ACC112 (cell line): Measurements from ENCODE around the gene CLCN5.

ENCODE experiments used
- H2AFZ ChIP-seq: fragments of 200-600 bp; sonication (generic); one replicate; pipeline ENCODE4 v1.6.0; 2017; ENCODE audit warnings: antibody characterized with exemption, low read length; ENCODE audit not compliant: unreplicated experiment
- H3K27ac ChIP-seq: fragments of 200-600 bp; sonication (generic); 2 replicates; pipeline ENCODE4 v1.5.1; 2014; ENCODE audit warnings: low read depth, mild to moderate bottlenecking, antibody characterized with exemption, low read length, moderate library complexity
- H3K27me3 ChIP-seq: fragments of 200-600 bp; sonication (generic); 2 replicates; pipeline ENCODE4 v1.6.1; 2014; ENCODE audit warnings: mild to moderate bottlenecking, antibody characterized with exemption, low read length, moderate library complexity, mixed read lengths; ENCODE audit not compliant: insufficient read depth
- H3K36me3 ChIP-seq: fragments of 200-600 bp; sonication (generic); 2 replicates; pipeline ENCODE4 v1.6.1; 2016; ENCODE audit warnings: mild to moderate bottlenecking, antibody characterized with exemption, low read length, moderate library complexity, mixed read lengths; ENCODE audit not compliant: insufficient read depth
- H3K4me1 ChIP-seq: fragments of 200-600 bp; sonication (generic); one replicate; pipeline ENCODE4 v1.6.1; 2016; ENCODE audit warnings: low read length, mixed read lengths; ENCODE audit not compliant: insufficient read depth, unreplicated experiment, control insufficient read depth
- H3K4me3 ChIP-seq: fragments of 200-600 bp; sonication (generic); 2 replicates; pipeline ENCODE4 v1.5.1; 2014; ENCODE audit warnings: mild to moderate bottlenecking, low read depth, low read length
- H3K79me2 ChIP-seq: fragments of 200-600 bp; sonication (generic); one replicate; pipeline ENCODE4 v1.6.0; 2016; ENCODE audit warnings: low read length; ENCODE audit not compliant: control insufficient read depth, unreplicated experiment, insufficient read depth

Gene CLCN5

DNA sequence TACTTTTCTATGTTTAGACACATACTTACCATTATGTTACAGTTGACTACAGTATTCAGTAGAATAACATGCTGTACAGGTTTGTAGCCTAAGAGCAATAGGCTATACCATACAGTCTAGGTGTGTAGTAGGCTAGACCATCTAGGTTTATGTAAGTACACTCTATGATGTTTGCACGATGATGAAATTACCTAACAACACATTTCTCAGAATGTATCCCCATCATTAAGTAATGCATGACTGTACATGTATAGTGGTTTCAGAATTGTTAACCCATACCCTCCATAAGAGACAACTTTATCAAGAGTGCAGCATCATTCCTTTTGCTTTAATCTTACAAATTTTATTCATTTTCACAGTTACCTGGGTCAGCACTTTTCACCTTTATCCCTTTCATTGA is 126.8 kb downstream of the CLCN5 start:
- Histone ChIP-seq H3K27ac (no peak overlapping the region), H3K4me3 (no peak overlapping the region), H2AFZ (no peak overlapping the region), H3K36me3 (no peaks in the 10 kb centered on the region), H3K4me1 (no peaks in the 10 kb centered on the region), H3K27me3 (no peaks in the 10 kb centered on the region), H3K79me2 (no peaks in the 10 kb centered on the region)

DNA sequence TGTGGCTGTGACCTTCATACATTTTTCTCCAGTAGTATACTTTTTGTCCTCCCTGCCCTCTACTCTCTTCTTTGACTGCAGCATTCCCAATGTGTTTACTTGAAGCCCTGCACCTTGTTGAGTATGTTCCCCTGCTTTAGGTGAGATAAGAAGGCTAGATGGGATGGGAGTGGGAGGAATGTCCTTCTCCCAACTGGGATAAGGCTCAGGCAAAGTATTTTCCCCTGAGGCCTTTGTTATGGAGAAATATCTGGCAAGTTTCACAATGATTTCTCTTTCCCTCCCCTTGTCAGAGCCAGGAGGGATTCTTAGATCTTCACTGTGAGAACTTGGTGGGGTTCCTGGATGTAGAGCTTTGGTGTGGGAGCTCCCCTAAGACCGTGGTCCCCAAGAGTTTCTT is 131.8 kb downstream of the CLCN5 start:
- Histone ChIP-seq H2AFZ (no peak overlapping the region), H3K4me1 (no peaks in the 10 kb centered on the region), H3K4me3 (no peak overlapping the region), H3K36me3 (no peaks in the 10 kb centered on the region), H3K27ac (no peak overlapping the region), H3K79me2 (no peaks in the 10 kb centered on the region), H3K27me3 (no peaks in the 10 kb centered on the region)

DNA sequence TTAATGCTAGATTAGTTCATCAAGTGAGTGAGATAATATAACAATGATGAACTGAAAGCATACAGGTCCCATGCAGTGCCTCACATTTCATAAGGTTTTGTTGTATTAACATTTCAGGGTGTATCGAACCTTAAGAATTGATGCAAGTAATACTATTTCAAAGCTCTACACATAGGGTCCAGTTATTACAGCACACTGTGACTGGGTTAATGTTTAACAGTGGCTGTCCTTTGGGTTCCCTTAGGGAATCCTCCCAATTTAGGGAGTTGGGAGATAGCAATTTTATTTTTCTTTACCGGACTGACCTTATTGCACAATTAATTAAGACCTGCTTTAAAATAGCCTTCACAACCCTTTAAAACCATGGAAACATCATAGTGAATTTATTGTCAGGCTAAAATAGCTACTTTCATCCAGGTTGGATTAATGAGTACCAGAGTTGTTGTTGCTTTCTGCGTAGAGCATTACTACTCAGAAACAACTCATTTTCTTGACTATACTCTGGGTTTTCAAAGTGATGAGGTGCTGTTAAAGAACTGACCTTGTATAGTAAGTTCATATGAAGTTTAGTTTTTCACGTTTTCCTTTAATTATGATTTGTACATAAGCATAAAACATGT is 144.0 kb downstream of the CLCN5 start:
- Histone ChIP-seq H3K27ac (no peak overlapping the region), H3K36me3 (no peaks in the 10 kb centered on the region), H3K79me2 (no peaks in the 10 kb centered on the region), H2AFZ (no peak overlapping the region), H3K27me3 (no peaks in the 10 kb centered on the region), H3K4me1 (no peaks in the 10 kb centered on the region), H3K4me3 (no peak overlapping the region)

DNA sequence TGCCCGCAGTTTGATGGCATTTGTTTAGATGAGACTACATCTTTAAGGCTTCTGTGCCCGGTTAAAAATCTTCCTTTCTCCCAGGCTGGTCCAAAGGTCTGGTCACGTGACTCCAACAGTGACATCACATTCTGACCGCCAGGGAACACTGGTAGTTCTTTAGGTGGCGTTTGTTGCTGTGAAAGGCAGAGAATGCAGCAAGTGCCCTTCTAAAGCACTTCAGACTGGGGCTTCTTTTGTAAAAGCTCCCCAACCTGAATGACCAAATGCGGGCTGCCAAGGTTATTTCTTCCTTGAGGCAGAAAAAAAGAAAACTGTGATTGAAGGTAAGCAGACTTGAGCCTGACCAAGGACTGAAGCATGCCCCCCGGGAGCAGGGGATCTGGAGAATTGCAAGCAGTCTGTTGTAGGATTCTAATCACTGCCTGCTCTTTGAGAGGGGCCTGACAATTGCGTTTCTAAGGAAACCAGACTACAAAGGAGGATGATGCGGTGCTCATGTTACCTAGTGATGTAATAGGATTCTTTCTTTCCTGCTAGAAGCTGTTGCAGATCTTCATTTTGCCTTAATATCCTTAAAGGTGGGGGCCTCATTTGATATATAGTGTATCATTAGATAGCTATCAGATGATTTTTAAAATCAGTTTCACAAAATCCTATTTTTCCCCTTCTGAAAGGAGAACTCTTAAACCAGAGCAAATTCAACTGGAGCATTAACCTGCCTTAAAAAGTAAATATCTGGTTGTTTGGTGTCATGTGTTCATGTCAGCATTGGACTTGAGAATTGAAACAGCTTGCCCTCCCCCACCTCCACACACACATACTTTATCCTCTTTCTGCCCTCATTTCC is 145.3 kb downstream of the CLCN5 start:
- no peaks in the 10 kb centered on the region for H3K36me3 ChIP-seq
- H3K79me2 ChIP-seq, result no peaks in the 10 kb centered on the region
- H2AFZ ChIP-seq, result no peak overlapping the region
- H3K27ac ChIP-seq, result no peak overlapping the region
- H3K4me3 ChIP-seq, result no peak overlapping the region
- H3K27me3 ChIP-seq, result no peaks in the 10 kb centered on the region
- H3K4me1 ChIP-seq, result no peaks in the 10 kb centered on the region

DNA sequence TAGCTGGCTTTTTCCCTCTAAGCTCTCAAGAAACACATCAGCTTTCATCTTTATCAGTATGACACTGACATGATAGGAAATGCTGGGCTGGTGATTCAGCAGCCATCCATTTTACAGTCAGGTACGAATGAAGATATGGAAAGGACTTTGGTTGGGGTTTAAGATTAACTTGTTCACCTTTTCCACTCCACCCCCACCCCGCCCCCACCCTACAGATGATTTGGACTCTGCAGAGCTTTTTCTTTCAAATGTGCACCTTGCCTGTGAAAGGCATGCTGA is 145.8 kb downstream of the CLCN5 start:
- Histone ChIP-seq H3K79me2 (no peaks in the 10 kb centered on the region), H2AFZ (no peak overlapping the region), H3K4me3 (no peak overlapping the region), H3K27ac (no peak overlapping the region), H3K4me1 (no peaks in the 10 kb centered on the region), H3K27me3 (no peaks in the 10 kb centered on the region), H3K36me3 (no peaks in the 10 kb centered on the region)

DNA sequence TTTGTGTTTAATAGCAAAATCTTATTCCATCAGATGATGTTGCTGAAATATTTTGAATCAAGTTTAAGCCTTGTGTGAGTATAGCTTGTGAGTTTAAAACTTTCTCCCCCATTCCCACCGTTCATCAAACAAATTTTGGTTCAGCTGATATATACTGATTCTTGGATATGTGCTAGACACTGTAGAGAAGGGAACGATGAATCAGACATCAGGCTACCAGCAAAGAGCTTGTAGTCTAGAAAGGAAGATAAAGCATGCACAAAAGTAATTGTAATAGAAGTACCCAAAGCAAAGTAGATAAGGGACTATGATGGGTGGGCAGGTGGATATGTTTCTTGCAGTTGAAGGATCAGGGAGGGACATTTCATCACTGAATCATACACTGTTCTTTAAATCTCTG is 146.5 kb downstream of the CLCN5 start:
- Histone ChIP-seq H3K4me1 (no peaks in the 10 kb centered on the region), H3K4me3 (no peak overlapping the region), H3K27me3 (no peaks in the 10 kb centered on the region), H3K27ac (no peak overlapping the region), H3K36me3 (no peaks in the 10 kb centered on the region), H2AFZ (no peak overlapping the region), H3K79me2 (no peaks in the 10 kb centered on the region)

DNA sequence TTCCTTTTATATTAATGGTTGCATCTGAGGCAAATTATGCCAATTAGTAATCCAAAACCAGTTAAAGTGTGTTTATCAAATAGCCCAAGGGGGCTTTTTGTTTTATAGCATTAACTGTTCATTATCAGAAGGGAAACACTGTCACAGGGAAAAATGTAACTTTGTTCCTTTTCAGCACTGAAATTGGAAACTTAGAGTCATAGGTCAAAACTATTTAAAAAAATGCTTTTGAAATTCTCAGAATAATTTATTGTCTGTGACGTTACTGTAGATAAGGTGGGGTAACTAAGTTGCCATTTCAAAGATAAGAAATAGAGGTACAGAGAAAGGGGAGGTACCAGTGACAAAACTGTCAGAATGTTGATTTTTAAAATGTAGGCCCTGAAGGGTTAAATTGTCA is 149.1 kb downstream of the CLCN5 start:
- H2AFZ ChIP-seq, result no peak overlapping the region
- no peaks in the 10 kb centered on the region for H3K27me3 ChIP-seq
- H3K27ac ChIP-seq, result no peak overlapping the region
- no peaks in the 10 kb centered on the region for H3K4me1 ChIP-seq
- H3K79me2 ChIP-seq, result no peaks in the 10 kb centered on the region
- H3K36me3 ChIP-seq, result no peaks in the 10 kb centered on the region
- no peak overlapping the region for H3K4me3 ChIP-seq

- H3K4me3 ChIP-seq, result no peak overlapping the region
- no peaks in the 10 kb centered on the region for H3K79me2 ChIP-seq
- H3K4me1 ChIP-seq, result no peaks in the 10 kb centered on the region
- H3K36me3 ChIP-seq, result no peaks in the 10 kb centered on the region
- no peaks in the 10 kb centered on the region for H3K27me3 ChIP-seq
- H3K27ac ChIP-seq, result no peak overlapping the region
- H2AFZ ChIP-seq, result no peak overlapping the region
These were observed 149.7 kb downstream of the CLCN5 start for GRCh38 chrX:50072110-50072509.

GRCh38 chrX:50073601-50074000 is 151.2 kb downstream of the CLCN5 start:
- H3K27ac ChIP-seq, result no peak overlapping the region
- H3K4me1 ChIP-seq, result no peaks in the 10 kb centered on the region
- H2AFZ ChIP-seq, result no peak overlapping the region
- no peaks in the 10 kb centered on the region for H3K27me3 ChIP-seq
- H3K36me3 ChIP-seq, result no peaks in the 10 kb centered on the region
- no peak overlapping the region for H3K4me3 ChIP-seq
- H3K79me2 ChIP-seq, result no peaks in the 10 kb centered on the region

GRCh38 chrX:50075630-50076339 is 153.4 kb downstream of the CLCN5 start:
- Histone ChIP-seq H3K4me3 (no peak overlapping the region), H3K4me1 (no peaks in the 10 kb centered on the region), H3K79me2 (no peaks in the 10 kb centered on the region), H2AFZ (no peak overlapping the region), H3K27me3 (no peaks in the 10 kb centered on the region), H3K27ac (no peak overlapping the region), H3K36me3 (no peaks in the 10 kb centered on the region)
